Measurements from ENCODE around the gene TBL1Y. TPM values are rescaled to one million over a fixed set of nuclear protein-coding genes. Genes with fewer than 3 reads are reported as not detected.

TBL1Y gene
- total and polyA plus RNA-seq, 2 donors (not counting 1 experiment from before 2014, with no cell fraction given) = not detected

GRCh38 chrY:7099742-7100141, 189.2 kb downstream of the TBL1Y start:
- Mint-ChIP-seq H3K9me3 (ENCODE audit: insufficient read depth) (no peaks in the 10 kb centered on the region), H3K4me3 (no peak overlapping the region), H3K27ac (no peak overlapping the region), H3K4me1 (no peaks in the 10 kb centered on the region), H3K27me3 (peaks cover 7% of the 10 kb centered on the region)
- TF ChIP-seq CTCF (IDR thresholded peaks at IDR 0.05) = no peak
- no peak for TF ChIP-seq EZH2 (IDR thresholded peaks at IDR 0.05; ENCODE audit: borderline replicate concordance, insufficient read depth, low read depth, low read length, poor library complexity, severe bottlenecking)
- Histone ChIP-seq H3K27ac (ENCODE audit: low read length in 2 of 2) (no peak overlapping the region), H3K4me1 (ENCODE audit: control insufficient read depth in 2 of 2, insufficient read depth in 2 of 2, low read length in 2 of 2) (no peaks in the 10 kb centered on the region), H3K27me3 (replicated peaks in 1 of 4; ENCODE audit: control extremely low read depth in 1 of 4, control insufficient read depth in 3 of 4, insufficient read depth in 4 of 4, low read length in 3 of 4) (no peaks in the 10 kb centered on the region), H3K79me2 (ENCODE audit: control insufficient read depth, insufficient read depth, low read length) (no peaks in the 10 kb centered on the region), H3K36me3 (replicated peaks in 1 of 2; ENCODE audit: control extremely low read depth in 1 of 2, control insufficient read depth in 1 of 2, extremely low read depth in 1 of 2, insufficient read depth in 2 of 2, low read length in 1 of 2) (no peaks in the 10 kb centered on the region), H3K9ac (ENCODE audit: low read length) (no peak overlapping the region), H3K4me3 (ENCODE audit: control extremely low read depth in 1 of 5, extremely low read depth in 1 of 5, insufficient read depth in 1 of 5, low read depth in 2 of 5, low read length in 4 of 5) (no peak overlapping the region), H3K4me2 (replicated peaks; ENCODE audit: low read depth, low read length, poor library complexity, severe bottlenecking) (no peak overlapping the region), H3K9me3 (ENCODE audit: control extremely low read depth in 1 of 3, control insufficient read depth in 2 of 3, insufficient read depth in 1 of 3, low read length in 2 of 3) (no peaks in the 10 kb centered on the region), H4K20me1 (ENCODE audit: control insufficient read depth, insufficient read depth, low read length, poor library complexity, severe bottlenecking) (no peaks in the 10 kb centered on the region), H2AFZ (ENCODE audit: insufficient read depth, low read depth, low read length, poor library complexity, severe bottlenecking) (no peak overlapping the region)
- DNase-seq = no peak
- no peak for ATAC-seq (ENCODE audit: low read depth)
- no CpG with 5 or more reads among the region's 3 CpGs for WGBS (ENCODE audit: insufficient coverage)
- intact Hi-C loops (cut with micrococcal nuclease) = no loop called here
- ChIA-PET CTCF (no interaction called here), POLR2A (no interaction called here)

- no peaks in the 10 kb centered on the region for H3K9me3 Mint-ChIP-seq (ENCODE audit: insufficient read depth)
- Histone ChIP-seq H3K9me3 (ENCODE audit: control extremely low read depth in 1 of 3, control insufficient read depth in 2 of 3, insufficient read depth in 1 of 3, low read length in 2 of 3) (no peaks in the 10 kb centered on the region), H3K36me3 (replicated peaks in 1 of 2; ENCODE audit: control extremely low read depth in 1 of 2, control insufficient read depth in 1 of 2, extremely low read depth in 1 of 2, insufficient read depth in 2 of 2, low read length in 1 of 2) (no peaks in the 10 kb centered on the region), H3K4me1 (ENCODE audit: control insufficient read depth in 2 of 2, insufficient read depth in 2 of 2, low read length in 2 of 2) (no peaks in the 10 kb centered on the region), H3K27ac (ENCODE audit: low read length in 2 of 2) (no peak overlapping the region), H2AFZ (ENCODE audit: insufficient read depth, low read depth, low read length, poor library complexity, severe bottlenecking) (no peak overlapping the region), H3K27me3 (replicated peaks in 1 of 4; ENCODE audit: control extremely low read depth in 1 of 4, control insufficient read depth in 3 of 4, insufficient read depth in 4 of 4, low read length in 3 of 4) (no peaks in the 10 kb centered on the region), H3K4me3 (ENCODE audit: control extremely low read depth in 1 of 5, extremely low read depth in 1 of 5, insufficient read depth in 1 of 5, low read depth in 2 of 5, low read length in 4 of 5) (no peak overlapping the region), H3K79me2 (ENCODE audit: control insufficient read depth, insufficient read depth, low read length) (no peaks in the 10 kb centered on the region), H3K4me2 (replicated peaks; ENCODE audit: low read depth, low read length, poor library complexity, severe bottlenecking) (no peak overlapping the region), H4K20me1 (ENCODE audit: control insufficient read depth, insufficient read depth, low read length, poor library complexity, severe bottlenecking) (no peaks in the 10 kb centered on the region), H3K9ac (ENCODE audit: low read length) (no peak overlapping the region)
- ChIA-PET POLR2A (no interaction called here), CTCF (no interaction called here)
- H3K4me1 Mint-ChIP-seq = no peaks in the 10 kb centered on the region
- H3K27ac Mint-ChIP-seq = no peak overlapping the region
- ATAC-seq (ENCODE audit: low read depth) (no peak), DNase-seq (no peak)
- no peak overlapping the region for H3K4me3 Mint-ChIP-seq
- intact Hi-C loops (cut with micrococcal nuclease) = no loop called here
- H3K27me3 Mint-ChIP-seq = peaks cover 7% of the 10 kb centered on the region
- TF ChIP-seq CTCF (IDR thresholded peaks at IDR 0.05) = no peak
- WGBS (ENCODE audit: insufficient coverage) = no CpG with 5 or more reads among the region's 1 CpG
Observed at GRCh38 chrY:7102680-7103079, 192.2 kb downstream of the TBL1Y start.
